Tibial artery (tissue), 4 donors: ENCODE measurements around the gene RERE.

Experiments used
- DNase-seq, 2 donors: peaks; one replicate each; pipeline ENCODE4 v3.0.0-alpha.2; 2019
- H3K27ac ChIP-seq, 2 donors: fragments of 200-600 bp; sonication (generic) in 1 of 2; 1 replicate in 1 of 2; 2 replicates in 1 of 2; pipeline ENCODE4 v1.5.1; 2018 to 2019; ENCODE audit warnings: mild to moderate bottlenecking in 1 of 2
- H3K27me3 ChIP-seq, 2 donors: fragments of 200-600 bp; sonication (generic) in 1 of 2; one replicate each; pipeline versions ENCODE4 v1.5.1 to v1.6.0; 2016 to 2019
- H3K36me3 ChIP-seq, 3 donors: fragments of 200-600 bp; sonication (generic) in 2 of 3; one replicate each; pipeline ENCODE4 v1.5.1; 2016 to 2019; ENCODE audit warnings: mild to moderate bottlenecking in 2 of 3
- H3K4me1 ChIP-seq, 4 donors: fragments of 200-600 bp; sonication (generic) in 2 of 4; 1 replicate in 3 of 4; 2 replicates in 1 of 4; pipeline ENCODE4 v1.5.1; 2016 to 2019
- H3K4me3 ChIP-seq, 2 donors: fragments of 200-600 bp; sonication (generic) in 1 of 2; 1 replicate in 1 of 2; 2 replicates in 1 of 2; pipeline ENCODE4 v1.5.1; 2018 to 2019; ENCODE audit warnings: mild to moderate bottlenecking in 2 of 2
- H3K9me3 ChIP-seq, 3 donors: fragments of 200-600 bp; sonication (generic) in 1 of 3; one replicate each; pipeline ENCODE4 v1.5.1; 2016 to 2019
- intact Hi-C: fragments of 100-400 bp; cut with DNase I; formaldehyde crosslinking; loops from one replicate; pipeline ENCODE4 v1.15.0; 2023; ENCODE audit warnings: low total_unique reads
- TF ChIP-seq, protein P1 (sequence below), 2 experiments: fragments of 200-600 bp in 1 of 2; fragments of 450-650 bp in 1 of 2; IDR thresholded peaks; one replicate each; pipeline ENCODE4 v1.5.1; 2017 to 2019; ENCODE audit warnings: antibody characterized with exemption in 2 of 2, mild to moderate bottlenecking in 1 of 2, moderate library complexity in 1 of 2

RERE gene

DNA sequence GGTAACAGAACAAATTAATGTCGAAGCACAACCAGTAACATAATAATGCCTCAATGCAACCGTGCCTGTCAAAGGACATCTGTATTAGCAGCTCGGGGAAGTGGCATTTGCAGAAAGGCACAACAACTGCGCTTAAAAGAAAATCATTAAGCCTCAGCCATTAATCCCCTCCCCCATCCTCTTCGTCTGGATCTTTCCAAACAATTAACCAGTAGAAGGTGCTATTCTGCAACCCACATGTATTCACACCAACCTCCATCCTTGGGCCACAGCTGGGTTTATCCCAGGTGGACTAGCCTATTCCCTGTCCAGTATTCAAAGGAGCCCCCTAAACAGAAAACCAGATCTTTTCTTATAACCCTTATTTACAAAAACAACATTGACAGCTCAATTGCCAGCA is 2.6 kb downstream of the RERE start:
- Histone ChIP-seq H3K27ac (peak overlapping the region in 1 of 2 donors; percentile 96), H3K4me3 (no peak overlapping the region), H3K27me3 (no peaks in the 10 kb centered on the region), H3K9me3 (no peaks in the 10 kb centered on the region), H3K36me3 (no peaks in the 10 kb centered on the region), H3K4me1 (peaks cover 0 to 29% (median 16%) of the 10 kb centered on the region in 4 donors)
- intact Hi-C loops: no loop called here
- no peak for DNase-seq
- TF ChIP-seq, protein P1, sequence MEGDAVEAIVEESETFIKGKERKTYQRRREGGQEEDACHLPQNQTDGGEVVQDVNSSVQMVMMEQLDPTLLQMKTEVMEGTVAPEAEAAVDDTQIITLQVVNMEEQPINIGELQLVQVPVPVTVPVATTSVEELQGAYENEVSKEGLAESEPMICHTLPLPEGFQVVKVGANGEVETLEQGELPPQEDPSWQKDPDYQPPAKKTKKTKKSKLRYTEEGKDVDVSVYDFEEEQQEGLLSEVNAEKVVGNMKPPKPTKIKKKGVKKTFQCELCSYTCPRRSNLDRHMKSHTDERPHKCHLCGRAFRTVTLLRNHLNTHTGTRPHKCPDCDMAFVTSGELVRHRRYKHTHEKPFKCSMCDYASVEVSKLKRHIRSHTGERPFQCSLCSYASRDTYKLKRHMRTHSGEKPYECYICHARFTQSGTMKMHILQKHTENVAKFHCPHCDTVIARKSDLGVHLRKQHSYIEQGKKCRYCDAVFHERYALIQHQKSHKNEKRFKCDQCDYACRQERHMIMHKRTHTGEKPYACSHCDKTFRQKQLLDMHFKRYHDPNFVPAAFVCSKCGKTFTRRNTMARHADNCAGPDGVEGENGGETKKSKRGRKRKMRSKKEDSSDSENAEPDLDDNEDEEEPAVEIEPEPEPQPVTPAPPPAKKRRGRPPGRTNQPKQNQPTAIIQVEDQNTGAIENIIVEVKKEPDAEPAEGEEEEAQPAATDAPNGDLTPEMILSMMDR (IDR thresholded peaks at IDR 0.05): no peak

DNA sequence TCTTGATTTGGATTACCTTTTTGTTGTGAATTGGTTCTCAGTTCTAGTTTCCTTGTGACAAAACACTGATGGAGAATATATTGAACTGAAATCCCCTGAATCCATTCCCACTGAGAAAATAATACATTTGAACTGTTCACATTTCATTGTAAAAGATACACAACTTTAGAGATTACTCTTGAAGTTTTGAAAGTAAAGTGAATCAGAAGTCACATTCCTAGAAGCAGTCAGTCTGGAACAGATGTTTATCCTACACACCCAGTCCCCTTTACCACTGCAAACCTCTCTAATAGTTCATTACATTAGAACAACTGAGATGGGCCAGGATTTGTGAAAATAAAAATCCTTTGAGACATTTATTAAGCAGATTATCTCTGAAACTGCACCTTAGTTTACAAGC is 3.4 kb downstream of the RERE start:
- Histone ChIP-seq H3K9me3 (no peaks in the 10 kb centered on the region), H3K27ac (no peak overlapping the region), H3K4me3 (no peak overlapping the region), H3K27me3 (no peaks in the 10 kb centered on the region), H3K4me1 (peaks cover 0 to 29% (median 16%) of the 10 kb centered on the region in 4 donors), H3K36me3 (no peaks in the 10 kb centered on the region)
- DNase-seq: no peak
- intact Hi-C loops: no loop called here
- TF ChIP-seq, protein P1 (IDR thresholded peaks at IDR 0.05): no peak

DNA sequence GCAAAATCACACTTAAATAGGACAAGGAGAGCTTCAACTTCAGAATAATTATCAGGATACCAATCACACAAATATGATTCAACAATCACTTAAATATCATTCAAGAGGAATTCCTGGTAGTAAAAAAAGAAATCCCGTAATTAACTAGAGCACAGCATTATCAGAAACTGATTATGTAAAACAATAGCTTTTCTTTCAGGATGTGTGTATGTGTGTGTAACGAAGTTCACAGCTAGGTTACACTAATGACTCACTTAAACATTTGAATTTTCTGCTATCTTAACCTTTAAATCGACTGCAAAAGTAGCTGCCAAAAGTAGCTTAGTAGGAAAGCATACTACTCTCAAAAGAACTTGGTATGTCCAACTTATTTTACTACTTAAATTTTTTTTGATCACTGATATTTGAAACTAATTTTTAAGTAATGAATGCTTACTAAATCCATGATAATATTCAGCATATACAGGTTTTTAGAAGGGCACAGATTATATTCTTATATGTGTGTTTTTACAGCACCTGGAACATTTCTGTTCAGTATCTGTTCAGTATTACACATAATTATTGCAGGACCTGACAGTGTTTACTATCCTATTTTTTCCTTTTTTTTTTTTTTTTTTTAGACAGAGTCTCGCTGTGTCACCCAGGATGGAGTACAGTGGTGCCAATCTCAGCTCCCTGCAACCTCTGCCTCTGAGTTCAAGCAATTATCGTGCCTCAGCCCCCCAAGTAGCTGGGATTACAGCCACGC is 4.2 kb downstream of the RERE start:
- TF ChIP-seq, protein P1 (IDR thresholded peaks at IDR 0.05): no peak
- no peak for DNase-seq
- Histone ChIP-seq H3K27me3 (no peaks in the 10 kb centered on the region), H3K9me3 (no peaks in the 10 kb centered on the region), H3K36me3 (no peaks in the 10 kb centered on the region), H3K4me1 (peaks cover 0 to 28% (median 15%) of the 10 kb centered on the region in 4 donors), H3K4me3 (no peak overlapping the region), H3K27ac (no peak overlapping the region)
- intact Hi-C loops: no loop called here

DNA sequence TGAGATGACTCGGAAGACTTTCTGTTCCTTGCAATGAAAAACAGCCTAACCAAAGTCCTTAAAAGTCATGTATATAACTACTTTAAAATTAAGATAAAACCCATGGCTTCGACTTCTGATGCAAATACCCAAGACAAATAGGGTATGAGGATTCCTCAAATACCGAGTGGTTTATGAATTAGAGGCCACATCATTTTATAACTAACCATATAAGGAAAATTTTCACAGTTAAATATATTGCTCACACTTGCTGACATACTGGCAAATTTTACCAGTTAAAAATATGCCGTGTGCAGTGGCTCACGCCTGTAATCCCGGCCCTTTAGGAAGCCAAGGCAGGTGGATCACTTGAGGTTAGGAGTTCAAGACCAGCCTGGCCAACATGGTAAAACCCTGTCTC is 5.4 kb downstream of the RERE start:
- Histone ChIP-seq H3K27ac (no peak overlapping the region), H3K9me3 (no peaks in the 10 kb centered on the region), H3K27me3 (no peaks in the 10 kb centered on the region), H3K4me1 (peaks cover 0 to 28% (median 14%) of the 10 kb centered on the region in 4 donors), H3K4me3 (no peak overlapping the region), H3K36me3 (no peaks in the 10 kb centered on the region)
- DNase-seq: no peak
- TF ChIP-seq, protein P1 (IDR thresholded peaks at IDR 0.05): no peak
- intact Hi-C loops: no loop called here

DNA sequence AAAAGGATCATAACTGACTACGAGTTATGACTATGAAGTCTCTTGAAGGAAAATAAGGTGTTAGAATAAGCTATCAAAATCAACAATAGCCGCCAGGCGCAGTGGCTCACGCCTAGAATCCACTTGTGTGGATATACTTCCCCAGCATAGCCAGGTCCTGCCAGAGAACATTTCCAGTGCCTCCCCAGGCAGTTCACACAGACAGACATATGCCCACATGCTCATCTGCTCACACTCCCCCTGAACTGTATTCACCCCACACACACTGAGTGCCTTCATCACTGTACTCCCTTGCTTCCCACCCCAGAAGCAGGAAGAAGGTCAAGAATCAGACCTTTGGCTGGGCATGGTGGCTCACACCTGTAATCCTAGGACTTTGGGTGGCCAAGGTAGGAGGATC is 6.5 kb downstream of the RERE start:
- Histone ChIP-seq H3K27me3 (no peaks in the 10 kb centered on the region), H3K9me3 (no peaks in the 10 kb centered on the region), H3K36me3 (no peaks in the 10 kb centered on the region), H3K4me1 (peaks cover 0 to 20% (median 9%) of the 10 kb centered on the region in 4 donors), H3K27ac (no peak overlapping the region), H3K4me3 (no peak overlapping the region)
- no peak for DNase-seq
- TF ChIP-seq, protein P1 (IDR thresholded peaks at IDR 0.05): no peak
- intact Hi-C loops: no loop called here
